ENCODE measurements around the gene C1orf198. TPM values are rescaled to one million over a fixed set of nuclear protein-coding genes. Genes with fewer than 3 reads are reported as not detected.

The C1orf198 gene
- polyA plus RNA-seq, 1 of the 3 experiments (the other 2 are of a cell fraction), result 12.3 TPM

GRCh38 chr1:230816018-230816417 is 52.3 kb downstream of the C1orf198 start:
- no peaks in the 10 kb centered on the region for H3K27me3 ChIP-seq (ENCODE audit: insufficient read depth)
- POLR2A ChIA-PET, result no interaction called here
- peaks cover 9% of the 10 kb centered on the region; the same call in 1 of the 2 replicates for H3K9me3 ChIP-seq
- H3K27ac ChIP-seq (ENCODE audit: low read depth in 2 of 2, low read length in 1 of 2), result no peak overlapping the region
- DNase-seq, result no peak
- H3K4me2 ChIP-seq, result no peak overlapping the region
- H3F3A ChIP-seq (replicated peaks; ENCODE audit: insufficient read depth), result no peaks in the 10 kb centered on the region
- TF ChIP-seq IRF3 (IDR thresholded peaks at IDR 0.05; ENCODE audit: low read depth, low read length) (no peak), SMC3 (IDR thresholded peaks at IDR 0.05; ENCODE audit: low read depth, low read length) (no peak), RAD21 (IDR thresholded peaks at IDR 0.05; ENCODE audit: low read length) (no peak), MXI1 (IDR thresholded peaks at IDR 0.05; ENCODE audit: low read depth, low read length) (no peak), CTCF (IDR thresholded peaks at IDR 0.05) (no peak), ZBTB33 (IDR thresholded peaks at IDR 0.05; ENCODE audit: borderline replicate concordance, low read depth) (no peak), TEAD4 (IDR thresholded peaks at IDR 0.05; ENCODE audit: borderline replicate concordance, insufficient read depth) (no peak), PBX3 (IDR thresholded peaks at IDR 0.05) (no peak), USF1 (IDR thresholded peaks at IDR 0.05; ENCODE audit: borderline replicate concordance, low read depth) (no peak), RXRA (IDR thresholded peaks at IDR 0.05; ENCODE audit: borderline replicate concordance, low read depth) (no peak), RCOR1 (IDR thresholded peaks at IDR 0.05; ENCODE audit: low read length) (no peak), GATA2 (CRISPR knock-in tag; IDR thresholded peaks at IDR 0.05) (no peak), ELF1 (IDR thresholded peaks at IDR 0.05) (no peak), NRF1 (IDR thresholded peaks at IDR 0.05; ENCODE audit: low read depth, low read length) (no peak), FOXM1 (IDR thresholded peaks at IDR 0.05; ENCODE audit: low read depth) (no peak), MEF2A (IDR thresholded peaks at IDR 0.05; ENCODE audit: borderline replicate concordance, low read depth) (no peak), TCF12 (IDR thresholded peaks at IDR 0.05) (no peak), SIN3A (IDR thresholded peaks at IDR 0.05; ENCODE audit: borderline replicate concordance, low read depth, low read length) (no peak), USF2 (IDR thresholded peaks at IDR 0.05; ENCODE audit: borderline replicate concordance, low read depth, low read length) (no peak)
- no peak overlapping the region for H2AFZ ChIP-seq (ENCODE audit: low read depth)
- no peak overlapping the region for H3K9ac ChIP-seq
- CTCF ChIA-PET, result interaction anchor here (1.0 kb wide), 1 partner anchor 9 kb away, joined by 3 read pairs; no protein-coding TSS in a partner anchor
- H3K4me1 ChIP-seq (ENCODE audit: control insufficient read depth in 1 of 2, insufficient read depth in 2 of 2, low read depth in 1 of 2, low read length in 1 of 2), result no peaks in the 10 kb centered on the region
- H3K36me3 ChIP-seq (replicated peaks in 1 of 2; ENCODE audit: control insufficient read depth in 1 of 2, insufficient read depth in 2 of 2, low read length in 1 of 2), result no peaks in the 10 kb centered on the region
- H3K4me3 ChIP-seq (ENCODE audit: low read depth in 2 of 2, low read length in 1 of 2), result no peak overlapping the region
- H3K79me2 ChIP-seq (ENCODE audit: insufficient read depth), result no peaks in the 10 kb centered on the region
- no peaks in the 10 kb centered on the region for H3K9me2 ChIP-seq
- H4K20me1 ChIP-seq (ENCODE audit: insufficient read depth), result no peaks in the 10 kb centered on the region
